ENCODE results near the gene INPP4A.

INPP4A gene

GRCh38 chr2:98614024-98614739 is 169.5 kb downstream of the INPP4A start:
- Histone ChIP-seq H3K9me3 (ENCODE audit: low read depth, low read length) (no peaks in the 10 kb centered on the region), H3K4me3 (no peak overlapping the region)

DNA sequence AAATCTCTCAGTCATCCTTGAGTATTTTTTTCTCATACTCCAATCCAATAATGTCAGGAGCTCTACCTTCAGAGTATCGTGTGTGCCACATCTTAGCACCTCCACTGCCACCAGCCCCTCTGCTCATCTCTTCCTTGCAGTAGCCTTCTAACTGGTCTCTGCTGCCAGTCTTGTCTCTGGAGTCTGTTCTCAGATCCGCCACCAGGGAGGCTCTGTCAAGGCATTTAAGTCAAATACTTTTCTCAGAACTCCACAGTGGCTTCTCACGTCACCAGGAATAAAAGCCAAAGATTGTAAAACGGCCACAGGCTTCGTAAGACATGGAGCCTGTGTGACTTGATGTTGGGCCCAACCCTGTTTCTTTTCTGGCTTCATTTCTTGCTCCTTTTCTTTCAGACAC is 170.8 kb downstream of the INPP4A start:
- DNase-seq (ENCODE audit: low read depth, low spot score) = no peak
- Histone ChIP-seq H3K27ac (no peak overlapping the region), H3K4me3 (no peak overlapping the region), H3K9me3 (ENCODE audit: low read depth, low read length) (no peaks in the 10 kb centered on the region), H3K9ac (ENCODE audit: insufficient read length) (no peak overlapping the region), H3K36me3 (ENCODE audit: insufficient read depth, low read length) (peaks cover 60% of the 10 kb centered on the region)
- no peak for TF ChIP-seq POLR2AphosphoS5 (IDR thresholded peaks at IDR 0.05; ENCODE audit: borderline replicate concordance, low read depth, low read length)
- TF ChIP-seq EZH2 (IDR thresholded peaks at IDR 0.05) = no peak
- TF ChIP-seq FOXP2 (optimal IDR thresholded peaks at IDR 0.05; ENCODE audit: control extremely low read depth, extremely low read length, insufficient read depth) = no peak

More at GRCh38 chr2:98614024-98614739, 169.5 kb downstream of the INPP4A start:
- Histone ChIP-seq H3K9ac (ENCODE audit: insufficient read length) (no peak overlapping the region), H3K36me3 (ENCODE audit: insufficient read depth, low read length) (peaks cover 63% of the 10 kb centered on the region), H3K27ac (no peak overlapping the region)
- no peak for DNase-seq (ENCODE audit: low read depth, low spot score)
- TF ChIP-seq EZH2 (IDR thresholded peaks at IDR 0.05) (no peak), FOXP2 (optimal IDR thresholded peaks at IDR 0.05; ENCODE audit: control extremely low read depth, extremely low read length, insufficient read depth) (no peak), POLR2AphosphoS5 (IDR thresholded peaks at IDR 0.05; ENCODE audit: borderline replicate concordance, low read depth, low read length) (no peak)

GRCh38 chr2:98617149-98617548 is 172.5 kb downstream of the INPP4A start:
- H3K9me3 ChIP-seq (ENCODE audit: low read depth, low read length) = no peaks in the 10 kb centered on the region
- no peak overlapping the region for H3K9ac ChIP-seq (ENCODE audit: insufficient read length)
- H3K36me3 ChIP-seq (ENCODE audit: insufficient read depth, low read length) = peaks cover 50% of the 10 kb centered on the region
- H3K4me3 ChIP-seq = no peak overlapping the region
- no peak for DNase-seq (ENCODE audit: low read depth, low spot score)
- no peak overlapping the region for H3K27ac ChIP-seq
- TF ChIP-seq FOXP2 (optimal IDR thresholded peaks at IDR 0.05; ENCODE audit: control extremely low read depth, extremely low read length, insufficient read depth) = no peak
- TF ChIP-seq POLR2AphosphoS5 (IDR thresholded peaks at IDR 0.05; ENCODE audit: borderline replicate concordance, low read depth, low read length) = no peak
- TF ChIP-seq EZH2 (IDR thresholded peaks at IDR 0.05) = no peak

GRCh38 chr2:98623657-98624056 is 179.0 kb downstream of the INPP4A start:
- DNase-seq (ENCODE audit: low read depth, low spot score) = no peak
- H3K4me3 ChIP-seq = no peak overlapping the region
- H3K9me3 ChIP-seq (ENCODE audit: low read depth, low read length) = no peaks in the 10 kb centered on the region
- no peak overlapping the region for H3K9ac ChIP-seq (ENCODE audit: insufficient read length)
- TF ChIP-seq POLR2AphosphoS5 (IDR thresholded peaks at IDR 0.05; ENCODE audit: borderline replicate concordance, low read depth, low read length) (no peak), FOXP2 (optimal IDR thresholded peaks at IDR 0.05; ENCODE audit: control extremely low read depth, extremely low read length, insufficient read depth) (no peak), EZH2 (IDR thresholded peaks at IDR 0.05) (no peak)
- no peak overlapping the region for H3K27ac ChIP-seq
- H3K36me3 ChIP-seq (ENCODE audit: insufficient read depth, low read length) = peaks cover 6% of the 10 kb centered on the region

DNA sequence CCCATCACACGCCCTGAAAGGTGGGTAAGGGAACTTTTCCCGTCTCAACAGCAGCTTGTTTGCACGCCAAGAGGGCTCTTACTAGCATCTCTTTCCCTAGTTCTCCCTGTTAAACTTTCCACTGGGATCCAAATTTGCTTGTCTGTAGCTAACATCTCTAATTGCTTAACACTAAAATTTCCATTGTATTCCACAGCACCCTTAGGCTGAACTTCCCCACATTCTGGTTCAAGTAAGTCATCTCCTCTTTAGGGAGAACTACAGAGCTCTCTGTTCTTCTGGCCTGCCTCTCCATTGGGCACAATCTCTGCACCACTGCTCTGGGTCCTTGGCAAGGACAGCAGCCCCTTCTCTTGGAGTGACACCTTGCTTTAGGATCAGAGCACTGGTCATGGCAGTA is 187.7 kb downstream of the INPP4A start:
- no peak overlapping the region for H3K9ac ChIP-seq (ENCODE audit: insufficient read length)
- no peaks in the 10 kb centered on the region for H3K9me3 ChIP-seq (ENCODE audit: low read depth, low read length)
- DNase-seq (ENCODE audit: low read depth, low spot score) = no peak
- no peak overlapping the region for H3K27ac ChIP-seq
- H3K4me3 ChIP-seq = no peak overlapping the region
- H3K36me3 ChIP-seq (ENCODE audit: insufficient read depth, low read length) = no peaks in the 10 kb centered on the region
- TF ChIP-seq EZH2 (IDR thresholded peaks at IDR 0.05) (no peak), FOXP2 (optimal IDR thresholded peaks at IDR 0.05; ENCODE audit: control extremely low read depth, extremely low read length, insufficient read depth) (no peak), POLR2AphosphoS5 (IDR thresholded peaks at IDR 0.05; ENCODE audit: borderline replicate concordance, low read depth, low read length) (no peak)

GRCh38 chr2:98634406-98635092 is 189.9 kb downstream of the INPP4A start:
- peaks cover 3% of the 10 kb centered on the region; the same call in 1 of the 2 replicates for H3K36me3 ChIP-seq (ENCODE audit: insufficient read depth, low read length)
- H3K9ac ChIP-seq (ENCODE audit: insufficient read length) = no peak overlapping the region
- DNase-seq (ENCODE audit: low read depth, low spot score) = no peak
- no peak overlapping the region for H3K4me3 ChIP-seq
- no peak for TF ChIP-seq FOXP2 (optimal IDR thresholded peaks at IDR 0.05; ENCODE audit: control extremely low read depth, extremely low read length, insufficient read depth)
- no peak for TF ChIP-seq POLR2AphosphoS5 (IDR thresholded peaks at IDR 0.05; ENCODE audit: borderline replicate concordance, low read depth, low read length)
- TF ChIP-seq EZH2 (IDR thresholded peaks at IDR 0.05) = no peak
- no peak overlapping the region for H3K27ac ChIP-seq
- H3K9me3 ChIP-seq (ENCODE audit: low read depth, low read length) = no peaks in the 10 kb centered on the region

DNA sequence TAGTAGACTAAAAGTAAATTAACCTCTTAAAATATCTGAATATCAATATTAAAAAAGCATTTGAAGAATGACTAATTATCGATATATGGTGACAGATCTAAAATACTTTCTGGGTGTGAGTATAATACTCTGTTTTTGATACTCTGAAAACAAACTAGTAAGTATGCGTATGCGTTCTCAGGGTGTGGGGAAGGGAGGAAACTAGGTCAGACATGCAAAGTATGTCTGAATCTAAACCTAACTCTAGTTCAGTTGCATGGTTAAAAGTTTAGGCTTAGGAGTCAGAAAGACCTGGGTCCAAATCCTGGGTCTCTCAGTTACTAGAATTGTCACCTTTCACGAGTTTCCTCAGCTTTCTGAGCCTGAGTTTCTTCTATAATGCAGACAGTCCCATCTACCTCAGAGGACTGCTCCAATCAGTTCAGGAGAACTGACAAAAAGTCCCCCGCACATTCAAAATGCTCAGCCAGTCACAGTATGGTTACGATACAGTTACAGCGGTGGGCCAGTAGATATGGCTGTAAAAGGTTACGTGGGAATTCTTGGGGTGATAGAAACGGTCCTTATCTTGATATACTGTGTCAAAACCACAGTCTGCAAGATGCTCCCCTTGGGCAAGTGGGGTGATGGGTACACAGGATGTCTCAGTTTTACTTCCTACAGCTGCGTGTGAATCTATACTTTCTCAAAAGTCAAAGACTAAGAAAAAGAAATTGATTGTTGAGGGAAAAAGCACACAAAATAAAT is 192.9 kb downstream of the INPP4A start:
- H3K36me3 ChIP-seq (ENCODE audit: insufficient read depth, low read length) = peaks cover 3% of the 10 kb centered on the region; the same call in 1 of the 2 replicates
- no peaks in the 10 kb centered on the region for H3K9me3 ChIP-seq (ENCODE audit: low read depth, low read length)
- H3K4me3 ChIP-seq = no peak overlapping the region
- no peak overlapping the region for H3K9ac ChIP-seq (ENCODE audit: insufficient read length)
- TF ChIP-seq FOXP2 (optimal IDR thresholded peaks at IDR 0.05; ENCODE audit: control extremely low read depth, extremely low read length, insufficient read depth) = no peak
- no peak for TF ChIP-seq POLR2AphosphoS5 (IDR thresholded peaks at IDR 0.05; ENCODE audit: borderline replicate concordance, low read depth, low read length)
- no peak for TF ChIP-seq EZH2 (IDR thresholded peaks at IDR 0.05)
- H3K27ac ChIP-seq = no peak overlapping the region
- DNase-seq (ENCODE audit: low read depth, low spot score) = no peak

- H3K36me3 ChIP-seq (ENCODE audit: insufficient read depth, low read length) = no peaks in the 10 kb centered on the region
- no peak for DNase-seq (ENCODE audit: low read depth, low spot score)
- no peak overlapping the region for H3K9ac ChIP-seq (ENCODE audit: insufficient read length)
- no peak overlapping the region for H3K4me3 ChIP-seq
- no peaks in the 10 kb centered on the region for H3K9me3 ChIP-seq (ENCODE audit: low read depth, low read length)
- TF ChIP-seq FOXP2 (optimal IDR thresholded peaks at IDR 0.05; ENCODE audit: control extremely low read depth, extremely low read length, insufficient read depth) = no peak
- TF ChIP-seq POLR2AphosphoS5 (IDR thresholded peaks at IDR 0.05; ENCODE audit: borderline replicate concordance, low read depth, low read length) = no peak
- no peak for TF ChIP-seq EZH2 (IDR thresholded peaks at IDR 0.05)
- H3K27ac ChIP-seq = no peak overlapping the region
Measured at GRCh38 chr2:98643496-98644100, 198.9 kb downstream of the INPP4A start.
